Ascending aorta (tissue), 2 donors: ENCODE measurements around the gene LNX1. TPM values are rescaled to one million over a fixed set of nuclear protein-coding genes. Genes with fewer than 3 reads are reported as not detected.

ENCODE experiments used
- DNase-seq, 2 donors: peaks; one replicate each; pipeline ENCODE4 v3.0.0-alpha.2; 2019; ENCODE audit warnings: low spot score in 2 of 2
- H3K27ac ChIP-seq, 2 donors: fragments of 200-600 bp; sonication (generic); one replicate each; pipeline ENCODE4 v1.5.1; 2016 to 2017; ENCODE audit warnings: mild to moderate bottlenecking in 1 of 2
- H3K27me3 ChIP-seq: fragments of 200-600 bp; sonication (generic); one replicate; pipeline ENCODE4 v1.5.1; 2017
- H3K36me3 ChIP-seq, 2 donors: fragments of 200-600 bp; sonication (generic); one replicate each; pipeline ENCODE4 v1.5.1; 2016
- H3K4me1 ChIP-seq, 2 donors: fragments of 200-600 bp; sonication (generic); one replicate each; pipeline ENCODE4 v1.5.1; 2016 to 2017; ENCODE audit warnings: mild to moderate bottlenecking in 1 of 2
- H3K4me3 ChIP-seq, 2 donors: fragments of 200-600 bp; sonication (generic); one replicate each; pipeline ENCODE4 v1.5.1; 2016 to 2017; ENCODE audit warnings: mild to moderate bottlenecking in 1 of 2
- H3K9me3 ChIP-seq, 2 donors: fragments of 200-600 bp; sonication (generic); one replicate each; pipeline ENCODE4 v1.5.1; 2016
- CTCF ChIP-seq, 3 experiments: fragments of 200-600 bp in 2 of 3; fragments of 450-650 bp in 1 of 3; sonication (generic) in 2 of 3; IDR thresholded peaks; one replicate each; pipeline ENCODE4 v1.5.1; 2016 to 2019; ENCODE audit warnings: antibody characterized with exemption in 3 of 3, mild to moderate bottlenecking in 1 of 3, moderate library complexity in 1 of 3
- intact Hi-C: fragments of 100-400 bp; cut with DNase I; formaldehyde crosslinking; loops from one replicate; pipeline ENCODE4 v1.15.1; 2023
- total RNA-seq: library from RNA; depleted of rRNA; stranded (reverse); fragments of >200 nt; gene quantifications from one replicate; pipeline ENCODE4 v1.1.0, GENCODE V29; 2016

The LNX1 gene
- total RNA-seq, 1 donor from 2014 or later: 4.0 TPM

DNA sequence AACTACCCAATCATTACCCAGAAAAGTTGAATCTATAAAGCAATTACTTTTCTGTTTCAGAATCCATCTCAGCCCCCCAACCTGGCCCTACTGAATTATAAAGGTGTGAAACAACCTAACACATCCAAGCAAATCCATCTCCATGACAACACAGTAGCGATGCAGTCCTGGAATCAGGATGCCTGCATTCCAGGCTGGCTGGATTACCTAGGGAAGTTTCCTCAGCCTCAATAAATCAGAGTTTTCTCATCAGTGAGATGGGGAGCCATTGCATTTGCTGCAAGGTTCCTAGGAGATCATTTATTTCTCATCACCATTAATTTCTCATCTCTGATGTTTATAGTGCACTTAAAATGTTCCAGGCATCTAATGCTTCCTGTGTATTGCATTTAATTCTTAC, 46.0 kb downstream of the LNX1 start:
- H3K9me3 ChIP-seq: no peaks in the 10 kb centered on the region
- intact Hi-C loops: loop anchor here (10.0 kb wide), 2 partner anchors 170 to 530 kb away; partner anchors contain the start of gene FIP1L1
- no peak overlapping the region for H3K27ac ChIP-seq
- peaks cover 3 to 29% of the 10 kb centered on the region in 2 donors for H3K4me1 ChIP-seq
- DNase-seq: no peak
- H3K4me3 ChIP-seq: no peak overlapping the region
- TF ChIP-seq CTCF (IDR thresholded peaks at IDR 0.05): no peak
- H3K36me3 ChIP-seq: no peaks in the 10 kb centered on the region
- H3K27me3 ChIP-seq: no peaks in the 10 kb centered on the region

- H3K4me1 ChIP-seq: peaks cover 0 to 30% of the 10 kb centered on the region in 2 donors
- H3K27me3 ChIP-seq: no peaks in the 10 kb centered on the region
- no peak for DNase-seq
- no peaks in the 10 kb centered on the region for H3K36me3 ChIP-seq
- no peak for TF ChIP-seq CTCF (IDR thresholded peaks at IDR 0.05)
- H3K9me3 ChIP-seq: no peaks in the 10 kb centered on the region
- H3K27ac ChIP-seq: no peak overlapping the region
- H3K4me3 ChIP-seq: no peak overlapping the region
- intact Hi-C loops: loop anchor here (5.0 to 10.0 kb wide), 3 partner anchors 169 to 529 kb away; partner anchors contain the start of gene FIP1L1
Measured at GRCh38 chr4:53543561-53543960, 47.7 kb downstream of the LNX1 start.

GRCh38 chr4:53541577-53542206, 49.6 kb downstream of the LNX1 start:
- TF ChIP-seq CTCF (IDR thresholded peaks at IDR 0.05): no peak
- Histone ChIP-seq H3K4me3 (peak overlapping the region in 1 of 2 donors; percentile 29), H3K9me3 (no peaks in the 10 kb centered on the region), H3K27me3 (no peaks in the 10 kb centered on the region), H3K4me1 (peaks cover 0 to 18% of the 10 kb centered on the region in 2 donors), H3K36me3 (no peaks in the 10 kb centered on the region), H3K27ac (peak overlapping the region; percentile 75 to 78)
- no peak for DNase-seq
- intact Hi-C loops: loop anchor here (2.0 to 10.0 kb wide), 5 partner anchors 15 to 527 kb away; partner anchors contain the start of gene FIP1L1

DNA sequence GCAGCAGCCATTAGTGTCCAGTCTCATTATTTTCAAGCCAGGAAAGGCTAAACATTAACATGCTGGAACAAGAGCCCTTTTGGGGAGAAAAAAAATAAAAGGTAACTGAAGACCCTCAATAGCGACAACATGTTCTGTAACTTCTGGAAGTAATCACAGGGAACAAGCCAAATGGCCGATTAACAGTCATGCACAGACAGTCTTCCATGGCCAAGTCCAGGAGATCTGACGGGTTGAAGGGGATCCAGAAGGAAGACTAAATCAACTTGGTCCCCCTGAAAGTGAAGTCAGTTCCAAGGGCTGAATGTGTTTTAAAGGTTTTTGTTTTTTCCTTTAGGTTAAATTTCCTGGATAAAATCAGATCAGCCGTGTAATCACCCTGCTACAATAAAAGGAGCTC, 52.5 kb downstream of the LNX1 start:
- no peaks in the 10 kb centered on the region for H3K9me3 ChIP-seq
- H3K27me3 ChIP-seq: no peaks in the 10 kb centered on the region
- intact Hi-C loops: no loop called here
- no peaks in the 10 kb centered on the region for H3K36me3 ChIP-seq
- H3K27ac ChIP-seq: no peak overlapping the region
- DNase-seq: no peak
- no peak for TF ChIP-seq CTCF (IDR thresholded peaks at IDR 0.05)
- H3K4me1 ChIP-seq: peaks cover 0 to 18% of the 10 kb centered on the region in 2 donors
- no peak overlapping the region for H3K4me3 ChIP-seq

- peaks cover 0 to 17% of the 10 kb centered on the region in 2 donors for H3K4me1 ChIP-seq
- DNase-seq: no peak
- no peaks in the 10 kb centered on the region for H3K27me3 ChIP-seq
- H3K4me3 ChIP-seq: no peak overlapping the region
- no peak for TF ChIP-seq CTCF (IDR thresholded peaks at IDR 0.05)
- H3K9me3 ChIP-seq: no peaks in the 10 kb centered on the region
- H3K36me3 ChIP-seq: no peaks in the 10 kb centered on the region
- intact Hi-C loops: no loop called here
- no peak overlapping the region for H3K27ac ChIP-seq
Measured at GRCh38 chr4:53537606-53538005, 53.7 kb downstream of the LNX1 start.
